GM23338 (cell line): ENCODE results near the gene CLN6. TPM values are rescaled to one million over a fixed set of nuclear protein-coding genes. Genes with fewer than 3 reads are reported as not detected.

Experiments
- ATAC-seq: fragments of 200-7000 bp; cut with Tn5 transposase; 3 replicates; pipeline ENCODE4 v1.9.1; 2020
- DNase-seq: peaks from one replicate; pipeline ENCODE4 v3.0.0-alpha.2; 2015; ENCODE audit warnings: low spot score
- H2AFZ ChIP-seq: fragments of 200-600 bp; sonication (generic); 2 replicates; pipeline ENCODE4 v1.8.0; 2016; ENCODE audit warnings: antibody characterized with exemption, mild to moderate bottlenecking, moderate library complexity
- H3F3A ChIP-seq: fragments of 200-600 bp; sonication (generic); replicated peaks from 2 replicates; pipeline ENCODE4 v1.8.0; 2017; ENCODE audit warnings: antibody characterized with exemption, mixed run types, low read depth
- H3K27ac ChIP-seq: fragments of 200-600 bp; sonication (generic); 2 replicates; pipeline ENCODE4 v1.6.1; 2016; ENCODE audit warnings: low read depth
- H3K27me3 ChIP-seq: fragments of 200-600 bp; sonication (generic); 2 replicates; pipeline ENCODE4 v1.8.0; 2016; ENCODE audit warnings: mild to moderate bottlenecking, mixed run types, moderate library complexity; ENCODE audit not compliant: insufficient read depth
- H3K36me3 ChIP-seq: fragments of 200-600 bp; sonication (generic); 2 replicates; pipeline ENCODE4 v1.8.0; 2016; ENCODE audit warnings: mild to moderate bottlenecking; ENCODE audit not compliant: insufficient read depth
- H3K4me1 ChIP-seq: fragments of 200-600 bp; sonication (generic); 2 replicates; pipeline ENCODE4 v1.8.0; 2016; ENCODE audit warnings: mild to moderate bottlenecking, moderate library complexity; ENCODE audit not compliant: insufficient read depth
- H3K4me2 ChIP-seq: fragments of 200-600 bp; sonication (generic); 2 replicates; pipeline ENCODE4 v1.7.1; 2017; ENCODE audit warnings: mixed run types
- H3K4me3 ChIP-seq: fragments of 200-600 bp; sonication (generic); 2 replicates; pipeline ENCODE4 v1.6.1; 2016; ENCODE audit warnings: mixed run types
- H3K79me2 ChIP-seq: fragments of 200-600 bp; sonication (generic); replicated peaks from 2 replicates; pipeline ENCODE4 v1.8.0; 2017; ENCODE audit warnings: mild to moderate bottlenecking; ENCODE audit not compliant: insufficient read depth
- H3K9me2 ChIP-seq: fragments of 200-600 bp; sonication (generic); 2 replicates; pipeline ENCODE4 v1.8.0; 2017; ENCODE audit not compliant: insufficient read depth
- H4K20me1 ChIP-seq: fragments of 200-600 bp; sonication (generic); replicated peaks from 2 replicates; pipeline ENCODE4 v1.8.0; 2017; ENCODE audit warnings: mild to moderate bottlenecking; ENCODE audit not compliant: insufficient read depth
- H3K27ac Mint-ChIP-seq: 2 replicates; pipeline ENCODE4 v1.8.0; 2020; ENCODE audit warnings: inconsistent platforms, mild to moderate bottlenecking, moderate library complexity, mixed read lengths
- H3K27me3 Mint-ChIP-seq: 3 replicates; pipeline ENCODE4 v1.8.0; 2022; ENCODE audit warnings: low read depth, mild to moderate bottlenecking, moderate library complexity, mixed read lengths, inconsistent platforms; ENCODE audit not compliant: insufficient read depth, poor library complexity
- H3K36me3 Mint-ChIP-seq: 3 replicates; pipeline ENCODE4 v1.8.0; 2021; ENCODE audit warnings: low read depth, mild to moderate bottlenecking, inconsistent platforms, moderate library complexity, mixed read lengths
- H3K4me1 Mint-ChIP-seq: 3 replicates; pipeline ENCODE4 v1.8.0; 2020; ENCODE audit warnings: mild to moderate bottlenecking, inconsistent platforms, mixed read lengths
- H3K4me3 Mint-ChIP-seq: 3 replicates; pipeline ENCODE4 v1.8.0; 2021; ENCODE audit warnings: moderate library complexity, mild to moderate bottlenecking, inconsistent platforms, mixed read lengths
- H3K9me3 Mint-ChIP-seq: 3 replicates; pipeline ENCODE4 v1.8.0; 2020; ENCODE audit warnings: moderate library complexity, mild to moderate bottlenecking, inconsistent platforms, mixed read lengths
- CREB1 ChIP-seq: fragments of 250-450 bp; sonication (Bioruptor Pico); IDR thresholded peaks from 2 replicates; pipeline ENCODE4 v1.5.0; 2020; ENCODE audit warnings: low read depth, mild to moderate bottlenecking, moderate library complexity
- EZH2 ChIP-seq: fragments of 200-600 bp; sonication (generic); IDR thresholded peaks from one replicate; pipeline ENCODE4 v1.8.0; 2017; ENCODE audit warnings: antibody characterized with exemption, mild to moderate bottlenecking, low read depth; ENCODE audit not compliant: unreplicated experiment
- EZH2phosphoT487 ChIP-seq: fragments of 200-600 bp; sonication (generic); IDR thresholded peaks from one replicate; pipeline ENCODE4 v1.8.1; 2018; ENCODE audit warnings: antibody characterized with exemption; ENCODE audit not compliant: unreplicated experiment
- STAT1 ChIP-seq: IDR thresholded peaks from one replicate; pipeline ENCODE4 v1.6.1; 2016; ENCODE audit warnings: antibody characterized with exemption; ENCODE audit not compliant: unreplicated experiment
- ZNF462 ChIP-seq: fragments of 250-450 bp; sonication (Bioruptor Pico); IDR thresholded peaks from 2 replicates; pipeline ENCODE4 v1.5.0; 2020; ENCODE audit warnings: mild to moderate bottlenecking, moderate library complexity
- polyA plus RNA-seq: library from polyadenylated mRNA; unstranded; fragments of >200 nt; fragmentation: Nextera tagmentation; extraction: Ambion mirVana; gene quantifications from 2 replicates; pipeline ENCODE4 v1.2.1, GENCODE V29; 2016
- total RNA-seq: library from RNA; depleted of rRNA; stranded (reverse); fragments of >200 nt; shearing (Covaris generic); gene quantifications from 2 replicates; pipeline ENCODE4 v1.2.3, GENCODE V29; 2014
- TF ChIP-seq, protein P1 (sequence below): IDR thresholded peaks from one replicate; pipeline ENCODE4 v1.6.1; 2018; ENCODE audit warnings: antibody characterized with exemption; ENCODE audit not compliant: unreplicated experiment
- TF ChIP-seq, protein P2 (sequence below): IDR thresholded peaks from 2 replicates; pipeline ENCODE4 v1.6.1; 2016; ENCODE audit warnings: antibody characterized with exemption
- TF ChIP-seq, protein P3 (sequence below), 2 experiments: fragments of 200-600 bp in 1 of 2; sonication (generic) in 1 of 2; conservative IDR thresholded peaks; 2 replicates each; pipeline versions ENCODE4 v1.5.1 to v1.6.1; 2016 to 2017; ENCODE audit warnings: antibody characterized with exemption in 2 of 2, low read depth in 2 of 2, mild to moderate bottlenecking in 2 of 2, moderate library complexity in 1 of 2

The CLN6 gene
- total and polyA plus RNA-seq, 2 experiments from 2014 or later = 20.7 to 69.5 TPM

- TF ChIP-seq, protein P1, sequence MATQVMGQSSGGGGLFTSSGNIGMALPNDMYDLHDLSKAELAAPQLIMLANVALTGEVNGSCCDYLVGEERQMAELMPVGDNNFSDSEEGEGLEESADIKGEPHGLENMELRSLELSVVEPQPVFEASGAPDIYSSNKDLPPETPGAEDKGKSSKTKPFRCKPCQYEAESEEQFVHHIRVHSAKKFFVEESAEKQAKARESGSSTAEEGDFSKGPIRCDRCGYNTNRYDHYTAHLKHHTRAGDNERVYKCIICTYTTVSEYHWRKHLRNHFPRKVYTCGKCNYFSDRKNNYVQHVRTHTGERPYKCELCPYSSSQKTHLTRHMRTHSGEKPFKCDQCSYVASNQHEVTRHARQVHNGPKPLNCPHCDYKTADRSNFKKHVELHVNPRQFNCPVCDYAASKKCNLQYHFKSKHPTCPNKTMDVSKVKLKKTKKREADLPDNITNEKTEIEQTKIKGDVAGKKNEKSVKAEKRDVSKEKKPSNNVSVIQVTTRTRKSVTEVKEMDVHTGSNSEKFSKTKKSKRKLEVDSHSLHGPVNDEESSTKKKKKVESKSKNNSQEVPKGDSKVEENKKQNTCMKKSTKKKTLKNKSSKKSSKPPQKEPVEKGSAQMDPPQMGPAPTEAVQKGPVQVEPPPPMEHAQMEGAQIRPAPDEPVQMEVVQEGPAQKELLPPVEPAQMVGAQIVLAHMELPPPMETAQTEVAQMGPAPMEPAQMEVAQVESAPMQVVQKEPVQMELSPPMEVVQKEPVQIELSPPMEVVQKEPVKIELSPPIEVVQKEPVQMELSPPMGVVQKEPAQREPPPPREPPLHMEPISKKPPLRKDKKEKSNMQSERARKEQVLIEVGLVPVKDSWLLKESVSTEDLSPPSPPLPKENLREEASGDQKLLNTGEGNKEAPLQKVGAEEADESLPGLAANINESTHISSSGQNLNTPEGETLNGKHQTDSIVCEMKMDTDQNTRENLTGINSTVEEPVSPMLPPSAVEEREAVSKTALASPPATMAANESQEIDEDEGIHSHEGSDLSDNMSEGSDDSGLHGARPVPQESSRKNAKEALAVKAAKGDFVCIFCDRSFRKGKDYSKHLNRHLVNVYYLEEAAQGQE = no peak
These were observed 44.8 kb upstream of the CLN6 start (continued) for GRCh38 chr15:68274201-68274848.

DNA sequence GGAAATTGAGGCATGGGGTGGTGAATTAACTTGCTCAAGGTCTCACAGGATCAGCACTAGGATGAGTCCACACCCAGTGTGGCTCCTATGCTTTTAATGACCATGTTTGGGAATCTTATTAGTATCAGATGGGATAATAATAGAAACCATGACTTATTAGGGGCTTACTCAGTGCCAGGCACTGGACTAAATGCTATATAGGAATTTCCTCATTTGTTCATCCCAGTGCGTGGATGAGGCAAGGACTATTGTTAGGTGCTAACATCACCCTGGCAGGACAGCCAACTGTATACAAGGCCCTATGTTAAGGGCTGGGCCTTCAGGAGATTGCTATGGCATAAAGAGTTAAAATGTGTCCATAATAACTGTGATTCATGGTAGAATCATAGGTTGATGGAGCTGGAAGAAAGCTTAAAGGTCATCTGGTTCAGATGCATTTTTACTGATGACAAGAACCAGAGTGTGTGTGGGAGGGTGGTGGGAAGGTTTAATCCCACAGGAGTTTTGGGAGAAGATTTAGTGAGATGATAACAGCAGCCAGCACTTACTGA is 43.3 kb upstream of the CLN6 start:
- H3K4me3 Mint-ChIP-seq = no peak overlapping the region
- no peaks in the 10 kb centered on the region for H3K9me2 ChIP-seq
- no peaks in the 10 kb centered on the region for H3K36me3 ChIP-seq
- H2AFZ ChIP-seq = no peak overlapping the region; the same call in 1 of the 2 replicates
- no peaks in the 10 kb centered on the region for H3K36me3 Mint-ChIP-seq
- peaks cover 30% of the 10 kb centered on the region for H3K4me1 Mint-ChIP-seq
- no peak overlapping the region for H3K27ac Mint-ChIP-seq
- H3K9me3 Mint-ChIP-seq = no peaks in the 10 kb centered on the region
- no peaks in the 10 kb centered on the region for H3K79me2 ChIP-seq
- no peak overlapping the region for H3K4me3 ChIP-seq
- peaks cover 9% of the 10 kb centered on the region for H3K27me3 Mint-ChIP-seq
- H3F3A ChIP-seq = peaks cover 15% of the 10 kb centered on the region; the same call in 1 of the 2 replicates
- no peak overlapping the region; the same call in 1 of the 2 replicates for H3K4me2 ChIP-seq
- no peaks in the 10 kb centered on the region for H4K20me1 ChIP-seq
- H3K4me1 ChIP-seq = peaks cover 33% of the 10 kb centered on the region
- DNase-seq = no peak
- H3K27me3 ChIP-seq = no peaks in the 10 kb centered on the region
- H3K27ac ChIP-seq = no peak overlapping the region
- no peak for ATAC-seq
- TF ChIP-seq STAT1 = no peak
- TF ChIP-seq, protein P2, sequence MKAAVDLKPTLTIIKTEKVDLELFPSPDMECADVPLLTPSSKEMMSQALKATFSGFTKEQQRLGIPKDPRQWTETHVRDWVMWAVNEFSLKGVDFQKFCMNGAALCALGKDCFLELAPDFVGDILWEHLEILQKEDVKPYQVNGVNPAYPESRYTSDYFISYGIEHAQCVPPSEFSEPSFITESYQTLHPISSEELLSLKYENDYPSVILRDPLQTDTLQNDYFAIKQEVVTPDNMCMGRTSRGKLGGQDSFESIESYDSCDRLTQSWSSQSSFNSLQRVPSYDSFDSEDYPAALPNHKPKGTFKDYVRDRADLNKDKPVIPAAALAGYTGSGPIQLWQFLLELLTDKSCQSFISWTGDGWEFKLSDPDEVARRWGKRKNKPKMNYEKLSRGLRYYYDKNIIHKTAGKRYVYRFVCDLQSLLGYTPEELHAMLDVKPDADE = no peak
- TF ChIP-seq ZNF462 = no peak
- no peak for TF ChIP-seq EZH2
- no peak for TF ChIP-seq EZH2phosphoT487
- no peak for TF ChIP-seq CREB1 (CRISPR knock-in tag)
- TF ChIP-seq, protein P3, sequence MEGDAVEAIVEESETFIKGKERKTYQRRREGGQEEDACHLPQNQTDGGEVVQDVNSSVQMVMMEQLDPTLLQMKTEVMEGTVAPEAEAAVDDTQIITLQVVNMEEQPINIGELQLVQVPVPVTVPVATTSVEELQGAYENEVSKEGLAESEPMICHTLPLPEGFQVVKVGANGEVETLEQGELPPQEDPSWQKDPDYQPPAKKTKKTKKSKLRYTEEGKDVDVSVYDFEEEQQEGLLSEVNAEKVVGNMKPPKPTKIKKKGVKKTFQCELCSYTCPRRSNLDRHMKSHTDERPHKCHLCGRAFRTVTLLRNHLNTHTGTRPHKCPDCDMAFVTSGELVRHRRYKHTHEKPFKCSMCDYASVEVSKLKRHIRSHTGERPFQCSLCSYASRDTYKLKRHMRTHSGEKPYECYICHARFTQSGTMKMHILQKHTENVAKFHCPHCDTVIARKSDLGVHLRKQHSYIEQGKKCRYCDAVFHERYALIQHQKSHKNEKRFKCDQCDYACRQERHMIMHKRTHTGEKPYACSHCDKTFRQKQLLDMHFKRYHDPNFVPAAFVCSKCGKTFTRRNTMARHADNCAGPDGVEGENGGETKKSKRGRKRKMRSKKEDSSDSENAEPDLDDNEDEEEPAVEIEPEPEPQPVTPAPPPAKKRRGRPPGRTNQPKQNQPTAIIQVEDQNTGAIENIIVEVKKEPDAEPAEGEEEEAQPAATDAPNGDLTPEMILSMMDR (conservative IDR thresholded peaks at IDR 0.05; ENCODE audit: low read depth in 2 of 2) = no peak
